Smooth muscle cell (in vitro differentiated cells): ENCODE data around the gene ZWILCH. TPM values are rescaled to one million over a fixed set of nuclear protein-coding genes. Genes with fewer than 3 reads are reported as not detected.

Source experiments
- DNase-seq: peaks from one replicate; lab custom pipeline; 2025; ENCODE audit not compliant: unreplicated experiment; lab: John Stamatoyannopoulos, UW
- H2AFZ ChIP-seq: fragments of 200-600 bp; sonication (generic); 2 replicates; pipeline ENCODE4 v1.6.0; 2016; ENCODE audit warnings: antibody characterized with exemption, low read depth, mild to moderate bottlenecking
- H3F3A ChIP-seq: fragments of 200-600 bp; sonication (generic); 2 replicates; pipeline ENCODE4 v1.6.0; 2017; ENCODE audit warnings: antibody characterized with exemption, low read depth
- H3K27ac ChIP-seq: fragments of 200-600 bp; sonication (generic); 2 replicates; pipeline ENCODE4 v1.5.1; 2016; ENCODE audit warnings: low read depth, mild to moderate bottlenecking
- H3K27me3 ChIP-seq: fragments of 200-600 bp; sonication (generic); 2 replicates; pipeline ENCODE4 v1.6.1; 2016; ENCODE audit warnings: low read depth, mild to moderate bottlenecking
- H3K36me3 ChIP-seq: fragments of 200-600 bp; sonication (generic); 2 replicates; pipeline ENCODE4 v1.5.1; 2016; ENCODE audit warnings: low read depth
- H3K4me1 ChIP-seq: fragments of 200-600 bp; sonication (generic); 2 replicates; pipeline ENCODE4 v1.5.1; 2016; ENCODE audit warnings: low read depth
- H3K4me2 ChIP-seq: fragments of 200-600 bp; sonication (generic); 2 replicates; pipeline ENCODE4 v1.6.0; 2016; ENCODE audit warnings: mild to moderate bottlenecking
- H3K4me3 ChIP-seq: fragments of 200-600 bp; sonication (generic); 2 replicates; pipeline ENCODE4 v1.5.1; 2016; ENCODE audit warnings: mild to moderate bottlenecking
- H3K79me2 ChIP-seq: fragments of 200-600 bp; sonication (generic); 2 replicates; pipeline ENCODE4 v1.6.0; 2016; ENCODE audit warnings: low read depth, mild to moderate bottlenecking
- H3K9ac ChIP-seq: fragments of 200-600 bp; sonication (generic); 2 replicates; pipeline ENCODE4 v1.6.0; 2016; ENCODE audit warnings: low read depth
- H3K9me3 ChIP-seq: fragments of 200-600 bp; sonication (generic); replicated peaks from 2 replicates; pipeline ENCODE4 v1.5.1; 2016; ENCODE audit warnings: low read depth
- H4K20me1 ChIP-seq: fragments of 200-600 bp; sonication (generic); 2 replicates; pipeline ENCODE4 v1.6.0; 2016; ENCODE audit warnings: low read depth
- WGBS: methylation state at CpG from one replicate; pipeline ENCODE4 v1.1.7; 2016; ENCODE audit warnings: low lambda C conversion rate; 5-methylcytosine and 5-hydroxymethylcytosine counted together
- microRNA-seq: library from miRNA; unstranded; fragments of <30 nt; microRNA quantifications from one replicate; pipeline ENCODE4, GENCODE V29; 2016; ENCODE audit warnings: borderline number of aligned reads
- polyA plus RNA-seq: library from polyadenylated mRNA; unstranded; fragments of >200 nt; fragmentation: Nextera tagmentation; extraction: Ambion mirVana; gene quantifications from 2 replicates; pipeline ENCODE4 v1.2.1, GENCODE V29; 2016
- small RNA-seq: library from RNA; depleted of rRNA; stranded (forward); fragments of <200 nt; gene quantifications from one replicate; pipeline ENCODE3, GENCODE V24; 2014
- total RNA-seq: library from RNA; depleted of rRNA; stranded (reverse); fragments of >200 nt; gene quantifications from 2 replicates; pipeline ENCODE4 v1.2.3, GENCODE V29; 2014
- TF ChIP-seq, protein P1 (sequence below): fragments of 200-600 bp; sonication (generic); IDR thresholded peaks from 2 replicates; pipeline ENCODE4 v1.5.1; 2017; ENCODE audit warnings: borderline replicate concordance, mild to moderate bottlenecking, antibody characterized with exemption; ENCODE audit not compliant: insufficient read depth, poor library complexity, severe bottlenecking

The ZWILCH gene
- total and polyA plus RNA-seq, 2 experiments from 2014 or later: 17.7 to 17.9 TPM

GRCh38 chr15:66595931-66596545 is 90.9 kb downstream of the ZWILCH start:
- Histone ChIP-seq H3F3A (no peaks in the 10 kb centered on the region), H3K4me3 (no peak overlapping the region), H2AFZ (no peak overlapping the region), H3K9me3 (no peaks in the 10 kb centered on the region), H3K9ac (no peak overlapping the region), H3K36me3 (no peaks in the 10 kb centered on the region), H3K4me1 (no peaks in the 10 kb centered on the region), H4K20me1 (no peaks in the 10 kb centered on the region), H3K27me3 (no peaks in the 10 kb centered on the region), H3K27ac (no peak overlapping the region), H3K79me2 (no peaks in the 10 kb centered on the region), H3K4me2 (no peak overlapping the region)
- 83% methylated on average over 8 of the region's 8 CpGs for WGBS
- DNase-seq: no peak
- TF ChIP-seq, protein P1, sequence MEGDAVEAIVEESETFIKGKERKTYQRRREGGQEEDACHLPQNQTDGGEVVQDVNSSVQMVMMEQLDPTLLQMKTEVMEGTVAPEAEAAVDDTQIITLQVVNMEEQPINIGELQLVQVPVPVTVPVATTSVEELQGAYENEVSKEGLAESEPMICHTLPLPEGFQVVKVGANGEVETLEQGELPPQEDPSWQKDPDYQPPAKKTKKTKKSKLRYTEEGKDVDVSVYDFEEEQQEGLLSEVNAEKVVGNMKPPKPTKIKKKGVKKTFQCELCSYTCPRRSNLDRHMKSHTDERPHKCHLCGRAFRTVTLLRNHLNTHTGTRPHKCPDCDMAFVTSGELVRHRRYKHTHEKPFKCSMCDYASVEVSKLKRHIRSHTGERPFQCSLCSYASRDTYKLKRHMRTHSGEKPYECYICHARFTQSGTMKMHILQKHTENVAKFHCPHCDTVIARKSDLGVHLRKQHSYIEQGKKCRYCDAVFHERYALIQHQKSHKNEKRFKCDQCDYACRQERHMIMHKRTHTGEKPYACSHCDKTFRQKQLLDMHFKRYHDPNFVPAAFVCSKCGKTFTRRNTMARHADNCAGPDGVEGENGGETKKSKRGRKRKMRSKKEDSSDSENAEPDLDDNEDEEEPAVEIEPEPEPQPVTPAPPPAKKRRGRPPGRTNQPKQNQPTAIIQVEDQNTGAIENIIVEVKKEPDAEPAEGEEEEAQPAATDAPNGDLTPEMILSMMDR: no peak

GRCh38 chr15:66598095-66598815 is 93.1 kb downstream of the ZWILCH start:
- H3K27ac ChIP-seq: no peak overlapping the region
- H4K20me1 ChIP-seq: no peaks in the 10 kb centered on the region
- H3K79me2 ChIP-seq: no peaks in the 10 kb centered on the region
- H3K9ac ChIP-seq: no peak overlapping the region
- H3K4me2 ChIP-seq: no peak overlapping the region
- no peaks in the 10 kb centered on the region for H3K9me3 ChIP-seq
- no peaks in the 10 kb centered on the region for H3K27me3 ChIP-seq
- no peak overlapping the region for H3K4me3 ChIP-seq
- DNase-seq: no peak
- H3F3A ChIP-seq: no peaks in the 10 kb centered on the region
- WGBS: 87% methylated on average over 14 of the region's 14 CpGs
- H3K4me1 ChIP-seq: no peaks in the 10 kb centered on the region
- H2AFZ ChIP-seq: no peak overlapping the region
- TF ChIP-seq, protein P1: no peak
- no peaks in the 10 kb centered on the region for H3K36me3 ChIP-seq

Small RNAs within 50 kb of the gene (microRNA-seq; reads per million reads assigned to microRNA genes)
- gene MIR4512: not detected

Small RNAs within 50 kb of the gene (small RNA-seq; reads per million reads assigned to genes)
- gene MIR4512 (0.08 reads per million), gene RF01159 (not detected), gene SNORD16 (not detected), gene SNORD18A (not detected), gene SNORD18B (not detected), gene SNORD18C (not detected)

Other genes starting within 250 kb of the ZWILCH start
- gene DIS3L, start 211.8 kb upstream of the ZWILCH start, total RNA-seq: 15.2 and 15.4 TPM in 2 replicates
- gene DIS3L, start 211.8 kb upstream of the ZWILCH start, polyA plus RNA-seq: 10.5 and 17.0 TPM in 2 replicates
- gene TIPIN, start 148.6 kb upstream of the ZWILCH start, total RNA-seq: 5.7 and 9.9 TPM in 2 replicates
- gene TIPIN, start 148.6 kb upstream of the ZWILCH start, polyA plus RNA-seq: 7.4 and 9.8 TPM in 2 replicates
- gene MAP2K1, start 118.4 kb upstream of the ZWILCH start, total RNA-seq: 50.4 and 62.2 TPM in 2 replicates
- gene MAP2K1, start 118.4 kb upstream of the ZWILCH start, polyA plus RNA-seq: 55.3 and 62.9 TPM in 2 replicates
- gene SNAPC5, start 7.6 kb upstream of the ZWILCH start, total RNA-seq: 12.9 and 19.1 TPM in 2 replicates
- 27.0 TPM in 2 replicates for gene SNAPC5, start 7.6 kb upstream of the ZWILCH start, polyA plus RNA-seq
- gene RPL4, start 471 bp upstream of the ZWILCH start, total RNA-seq: 3,841 and 4,095 TPM in 2 replicates
- gene RPL4, start 471 bp upstream of the ZWILCH start, polyA plus RNA-seq: 732 and 782 TPM in 2 replicates
- 6.4 and 6.5 TPM in 2 replicates for gene LCTL, start 60.7 kb downstream of the ZWILCH start, total RNA-seq
- 3.1 and 4.3 TPM in 2 replicates for gene LCTL, start 60.7 kb downstream of the ZWILCH start, polyA plus RNA-seq
- 41.6 and 42.6 TPM in 2 replicates for gene SMAD6, start 196.9 kb downstream of the ZWILCH start, total RNA-seq
- 37.9 and 44.0 TPM in 2 replicates for gene SMAD6, start 196.9 kb downstream of the ZWILCH start, polyA plus RNA-seq